ENCODE results near the gene MS4A15. TPM values are rescaled to one million over a fixed set of nuclear protein-coding genes. Genes with fewer than 3 reads are reported as not detected.

Gene MS4A15
- total RNA-seq, 1 donor from 2014 or later: not detected

GRCh38 chr11:60777572-60777971 lies 20.9 kb downstream of the MS4A15 start:
- peak; percentile 10 for DNase-seq (ENCODE audit: low read depth)

GRCh38 chr11:60780065-60780464 lies 23.4 kb downstream of the MS4A15 start:
- no peak for DNase-seq (ENCODE audit: low read depth)

GRCh38 chr11:60780774-60781173 lies 24.1 kb downstream of the MS4A15 start:
- DNase-seq (ENCODE audit: low read depth): no peak

GRCh38 chr11:60781286-60781980 lies 24.8 kb downstream of the MS4A15 start:
- DNase-seq (ENCODE audit: low read depth): no peak

GRCh38 chr11:60781981-60782316 lies 25.3 kb downstream of the MS4A15 start:
- no peak for DNase-seq (ENCODE audit: low read depth)

GRCh38 chr11:60782393-60783140 lies 25.9 kb downstream of the MS4A15 start:
- no peak for DNase-seq (ENCODE audit: low read depth)

- DNase-seq (ENCODE audit: low read depth): no peak
Measured at GRCh38 chr11:60783141-60783484, 26.4 kb downstream of the MS4A15 start.

GRCh38 chr11:60783911-60784310 lies 27.2 kb downstream of the MS4A15 start:
- DNase-seq (ENCODE audit: low read depth): no peak

GRCh38 chr11:60785136-60785535 lies 28.5 kb downstream of the MS4A15 start, which contains the start of gene MS4A10:
MS4A10 (plus strand) TSS chr11:60785333; CDS start chr11:60790336, 5,003 bp downstream.
- no peak for DNase-seq (ENCODE audit: low read depth)

GRCh38 chr11:60785806-60786361 lies 29.2 kb downstream of the MS4A15 start:
- peak; percentile 11 for DNase-seq (ENCODE audit: low read depth)

GRCh38 chr11:60786811-60787567 lies 30.3 kb downstream of the MS4A15 start:
- DNase-seq (ENCODE audit: low read depth): peak; percentile 53

GRCh38 chr11:60788401-60789125 lies 31.9 kb downstream of the MS4A15 start:
- no peak for DNase-seq (ENCODE audit: low read depth)

- no peak for DNase-seq (ENCODE audit: low read depth)
Measured at GRCh38 chr11:60790726-60791125, 34.1 kb downstream of the MS4A15 start.

- no peak for DNase-seq (ENCODE audit: low read depth)
Measured at GRCh38 chr11:60791153-60791933, 34.7 kb downstream of the MS4A15 start.

GRCh38 chr11:60792521-60792920 lies 35.9 kb downstream of the MS4A15 start:
- DNase-seq (ENCODE audit: low read depth): no peak

GRCh38 chr11:60795291-60795690 lies 38.6 kb downstream of the MS4A15 start:
- no peak for DNase-seq (ENCODE audit: low read depth)

- no peak for DNase-seq (ENCODE audit: low read depth)
Measured at GRCh38 chr11:60797846-60798630, 41.4 kb downstream of the MS4A15 start.

- DNase-seq (ENCODE audit: low read depth): no peak
Measured at GRCh38 chr11:60798631-60799030, 42.0 kb downstream of the MS4A15 start.

GRCh38 chr11:60801194-60801593 lies 44.5 kb downstream of the MS4A15 start:
- DNase-seq (ENCODE audit: low read depth): no peak

All from renal cortical epithelial cell (primary cell).